Effector memory CD4-positive, alpha-beta T cell (primary cell): Measurements from ENCODE around the gene FSTL4.

Source experiments
- DNase-seq, 3 donors: peaks; one replicate each; pipeline ENCODE4 v3.0.0-alpha.2; 2020
- H3K27ac ChIP-seq: 2 replicates; pipeline ENCODE4 v1.7.0; 2013; ENCODE audit warnings: mild to moderate bottlenecking, low read length, moderate library complexity; ENCODE audit not compliant: insufficient read depth, poor library complexity, severe bottlenecking
- H3K27me3 ChIP-seq: replicated peaks from 2 replicates; pipeline ENCODE4 v1.7.0; 2013; ENCODE audit warnings: mild to moderate bottlenecking, low read length; ENCODE audit not compliant: insufficient read depth, control insufficient read depth, poor library complexity, severe bottlenecking
- H3K36me3 ChIP-seq: 2 replicates; pipeline ENCODE4 v1.7.0; 2013; ENCODE audit warnings: mild to moderate bottlenecking, low read length, moderate library complexity; ENCODE audit not compliant: control insufficient read depth, insufficient read depth
- H3K4me1 ChIP-seq: 2 replicates; pipeline ENCODE4 v1.7.0; 2013; ENCODE audit warnings: low read length, mild to moderate bottlenecking; ENCODE audit not compliant: control insufficient read depth, insufficient read depth, poor library complexity, severe bottlenecking
- H3K4me3 ChIP-seq: 2 replicates; pipeline ENCODE4 v1.7.0; 2013; ENCODE audit warnings: low read length, low read depth, mild to moderate bottlenecking; ENCODE audit not compliant: insufficient read depth, poor library complexity, severe bottlenecking
- H3K9me3 ChIP-seq: 2 replicates; pipeline ENCODE4 v1.7.0; 2013; ENCODE audit warnings: mild to moderate bottlenecking, low read length, moderate library complexity; ENCODE audit not compliant: control insufficient read depth

The FSTL4 gene

GRCh38 chr5:133494232-133494922, 118.0 kb downstream of the FSTL4 start:
- no peaks in the 10 kb centered on the region for H3K36me3 ChIP-seq
- no peak for DNase-seq
- H3K4me1 ChIP-seq, result no peaks in the 10 kb centered on the region

DNA sequence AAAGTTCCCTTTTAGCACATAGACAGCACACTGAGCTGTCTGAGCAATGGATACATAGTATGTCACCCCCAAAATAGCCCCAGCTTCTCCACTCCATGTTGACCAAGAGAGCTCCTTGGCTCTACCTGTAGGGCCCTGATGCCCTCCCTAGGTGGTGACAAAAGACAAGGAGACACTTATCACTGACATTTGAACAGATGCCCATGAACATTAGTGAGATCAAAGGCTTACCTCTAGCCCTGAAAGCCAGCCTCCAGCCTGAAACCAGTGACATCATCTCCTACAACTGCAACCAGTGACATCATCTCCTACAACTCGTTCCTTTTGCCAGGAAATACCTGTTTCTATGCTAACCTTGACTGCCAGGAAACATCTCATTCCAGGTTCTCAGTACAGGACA, 122.7 kb downstream of the FSTL4 start:
- no peak overlapping the region for H3K27ac ChIP-seq

More at GRCh38 chr5:133494232-133494922, 118.0 kb downstream of the FSTL4 start:
- Histone ChIP-seq H3K27ac (no peak overlapping the region), H3K9me3 (no peaks in the 10 kb centered on the region), H3K4me3 (no peak overlapping the region), H3K27me3 (no peaks in the 10 kb centered on the region)

DNA sequence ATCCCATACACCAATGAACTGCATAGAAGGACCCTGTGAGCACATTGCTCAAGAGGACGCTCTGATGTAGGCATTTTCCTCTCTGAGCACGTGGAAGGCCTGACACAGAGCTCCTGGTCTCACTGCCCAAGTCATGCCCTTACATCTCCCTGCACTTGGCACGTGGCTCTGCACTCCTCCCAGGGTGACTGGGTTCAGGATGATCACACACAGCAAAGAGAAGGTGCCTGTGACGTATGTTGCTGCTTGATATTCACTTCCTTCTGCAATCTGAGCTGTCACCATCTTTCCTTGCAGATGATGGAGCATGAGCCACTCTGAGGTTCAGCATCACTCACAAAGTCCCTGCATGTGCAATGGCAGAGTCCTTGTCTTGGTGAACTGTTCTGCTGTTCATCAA, 125.2 kb downstream of the FSTL4 start:
- Histone ChIP-seq H3K27ac (no peak overlapping the region), H3K27me3 (no peaks in the 10 kb centered on the region), H3K4me1 (no peaks in the 10 kb centered on the region), H3K36me3 (no peaks in the 10 kb centered on the region), H3K9me3 (no peaks in the 10 kb centered on the region), H3K4me3 (no peak overlapping the region)
- DNase-seq, result no peak

More for the DNA sequence above, 122.7 kb downstream of the FSTL4 start:
- Histone ChIP-seq H3K27me3 (no peaks in the 10 kb centered on the region), H3K4me1 (no peaks in the 10 kb centered on the region), H3K36me3 (no peaks in the 10 kb centered on the region), H3K4me3 (no peak overlapping the region), H3K9me3 (no peaks in the 10 kb centered on the region)
- no peak for DNase-seq

- Histone ChIP-seq H3K27me3 (no peaks in the 10 kb centered on the region), H3K9me3 (no peaks in the 10 kb centered on the region), H3K36me3 (no peaks in the 10 kb centered on the region), H3K27ac (no peak overlapping the region), H3K4me3 (no peak overlapping the region), H3K4me1 (no peaks in the 10 kb centered on the region)
- DNase-seq, result no peak
Observed at GRCh38 chr5:133485468-133485867, 126.9 kb downstream of the FSTL4 start.

DNA sequence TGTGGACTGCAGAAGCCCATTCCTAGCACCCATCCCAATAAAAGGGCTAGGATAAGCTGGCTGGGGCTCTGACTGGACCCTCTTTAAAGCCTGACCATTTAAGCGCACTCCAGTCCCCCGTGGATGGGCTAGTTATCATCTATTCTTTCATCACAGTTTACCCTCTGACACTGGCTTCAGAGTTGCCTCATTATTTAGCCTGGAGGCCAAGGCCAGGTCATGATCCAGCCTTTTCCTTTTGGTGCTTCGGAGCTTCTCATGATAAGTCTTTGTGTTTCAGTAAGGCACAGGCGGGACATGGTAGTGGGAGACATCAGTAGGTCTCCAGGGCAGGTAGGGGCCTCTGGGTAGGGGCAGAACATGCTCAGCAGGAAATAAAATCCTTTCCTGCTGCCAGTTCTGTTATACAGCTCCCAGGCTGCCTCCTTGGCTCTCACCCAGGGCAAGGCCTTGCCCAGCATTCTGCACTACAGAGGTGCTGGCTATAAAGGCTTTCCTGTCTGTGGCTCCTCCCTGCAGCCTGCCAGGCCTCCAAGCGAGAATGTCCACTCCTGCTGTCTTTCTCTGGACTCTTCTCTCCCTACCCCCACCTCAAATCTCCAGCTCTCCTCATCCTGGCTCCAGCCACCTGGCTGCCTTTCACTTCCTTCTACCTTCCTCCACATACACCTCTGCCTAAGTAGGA, 128.8 kb downstream of the FSTL4 start:
- Histone ChIP-seq H3K4me3 (no peak overlapping the region), H3K9me3 (no peaks in the 10 kb centered on the region), H3K36me3 (no peaks in the 10 kb centered on the region), H3K27me3 (no peaks in the 10 kb centered on the region), H3K27ac (no peak overlapping the region), H3K4me1 (no peaks in the 10 kb centered on the region)
- no peak for DNase-seq

- Histone ChIP-seq H3K27ac (no peak overlapping the region), H3K36me3 (no peaks in the 10 kb centered on the region), H3K4me3 (no peak overlapping the region), H3K27me3 (no peaks in the 10 kb centered on the region), H3K9me3 (no peaks in the 10 kb centered on the region), H3K4me1 (no peaks in the 10 kb centered on the region)
- no peak for DNase-seq
Observed at GRCh38 chr5:133482028-133482427, 130.3 kb downstream of the FSTL4 start.

DNA sequence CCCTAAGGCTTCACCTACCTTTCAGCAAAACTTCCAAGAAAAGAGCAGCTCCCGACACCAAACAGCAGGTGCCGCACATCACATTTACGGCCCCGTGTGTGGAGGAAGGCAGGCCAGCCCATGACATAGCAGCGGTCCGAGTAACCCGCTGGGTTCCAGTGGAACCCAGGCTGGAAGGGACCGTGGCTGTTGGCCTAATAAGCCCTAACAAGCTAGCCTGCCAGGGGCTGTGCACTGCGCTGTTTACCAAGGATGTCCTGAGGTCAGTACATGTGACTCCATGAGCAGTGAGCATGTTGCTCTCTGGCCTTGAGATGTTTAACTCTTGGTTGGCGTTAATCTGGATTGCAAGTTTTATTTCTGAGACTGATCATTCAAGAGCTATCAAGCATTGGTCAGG, 131.5 kb downstream of the FSTL4 start:
- no peaks in the 10 kb centered on the region for H3K27me3 ChIP-seq
- H3K4me1 ChIP-seq, result no peaks in the 10 kb centered on the region
- H3K4me3 ChIP-seq, result no peak overlapping the region

GRCh38 chr5:133480366-133480765, 132.0 kb downstream of the FSTL4 start:
- DNase-seq, result no peak
- no peaks in the 10 kb centered on the region for H3K9me3 ChIP-seq
- H3K4me3 ChIP-seq, result no peak overlapping the region
- H3K36me3 ChIP-seq, result no peaks in the 10 kb centered on the region
- H3K27ac ChIP-seq, result no peak overlapping the region
- H3K27me3 ChIP-seq, result no peaks in the 10 kb centered on the region
- no peaks in the 10 kb centered on the region for H3K4me1 ChIP-seq

More for the DNA sequence above, 131.5 kb downstream of the FSTL4 start:
- H3K27ac ChIP-seq, result no peak overlapping the region
- H3K36me3 ChIP-seq, result no peaks in the 10 kb centered on the region
- H3K9me3 ChIP-seq, result no peaks in the 10 kb centered on the region
- DNase-seq, result no peak

DNA sequence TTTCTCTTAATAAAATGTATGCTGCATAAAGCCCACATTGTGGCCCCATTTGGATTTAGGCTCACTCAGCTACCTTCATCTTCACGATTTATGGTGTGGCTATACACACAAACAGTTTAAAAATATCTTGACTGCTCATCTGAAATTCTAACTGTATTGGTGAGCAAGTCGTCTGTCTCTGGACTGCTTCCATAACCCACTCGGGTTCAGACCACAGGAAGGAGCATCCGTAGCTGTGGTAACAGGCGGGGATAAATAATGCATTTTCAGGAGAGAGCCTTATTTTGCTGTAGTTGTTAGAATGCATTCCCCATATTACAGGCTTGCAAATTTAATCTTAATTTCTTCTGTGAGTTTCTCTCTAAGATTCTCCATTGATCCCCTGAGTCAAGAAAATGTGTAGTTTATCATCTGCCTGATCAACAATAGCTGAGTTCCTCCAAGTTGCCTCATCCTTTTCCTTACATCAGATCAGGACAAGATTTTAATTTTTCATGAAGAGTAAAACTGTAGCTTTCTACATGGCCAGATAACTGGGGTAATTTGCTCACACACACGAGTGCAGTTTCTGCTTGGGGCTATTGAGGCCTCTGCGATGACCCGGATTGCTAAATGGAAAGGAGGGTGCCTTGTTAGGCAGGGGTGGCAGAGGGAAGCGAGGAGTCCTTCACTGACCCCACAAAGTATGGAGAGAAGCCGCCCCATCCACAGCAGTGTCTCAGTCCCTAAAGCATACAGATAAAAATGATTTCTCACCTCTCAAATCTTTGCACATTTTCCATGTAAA, 133.9 kb downstream of the FSTL4 start:
- Histone ChIP-seq H3K4me1 (peaks cover 8% of the 10 kb centered on the region), H3K27me3 (no peaks in the 10 kb centered on the region), H3K36me3 (no peaks in the 10 kb centered on the region), H3K9me3 (no peaks in the 10 kb centered on the region), H3K27ac (no peak overlapping the region), H3K4me3 (no peak overlapping the region)
- no peak for DNase-seq

GRCh38 chr5:133475986-133476385, 136.4 kb downstream of the FSTL4 start:
- H3K4me3 ChIP-seq, result no peak overlapping the region
- H3K27me3 ChIP-seq, result no peaks in the 10 kb centered on the region
- H3K27ac ChIP-seq, result no peak overlapping the region
- peaks cover 8% of the 10 kb centered on the region for H3K4me1 ChIP-seq
- no peaks in the 10 kb centered on the region for H3K9me3 ChIP-seq
- no peaks in the 10 kb centered on the region for H3K36me3 ChIP-seq
- DNase-seq, result no peak
